Lung (tissue), 12 donors: ENCODE results near the gene CUL7. TPM values are rescaled to one million over a fixed set of nuclear protein-coding genes. Genes with fewer than 3 reads are reported as not detected.

Experiments used
- ATAC-seq: fragments of 200-7000 bp; cut with Tn5 transposase; one replicate; pipeline ENCODE4 v1.9.1; 2020; ENCODE audit warnings: moderate number of reproducible peaks; ENCODE audit not compliant: insufficient read depth, low FRiP score
- DNase-seq, 3 donors: peaks; one replicate each; pipeline ENCODE4 v3.0.0-alpha.2; 2013 to 2017
- H3K27ac ChIP-seq, 2 donors: one replicate each; pipeline ENCODE4 v1.5.1; 2013; ENCODE audit warnings: mild to moderate bottlenecking in 2 of 2, moderate library complexity in 2 of 2, control low read depth in 1 of 2, inconsistent platforms in 1 of 2, low read depth in 1 of 2, low read length in 1 of 2
- H3K27me3 ChIP-seq, 3 donors: one replicate each; pipeline ENCODE4 v1.5.1; 2013; ENCODE audit warnings: low read length in 2 of 3; ENCODE audit not compliant: control insufficient read depth in 3 of 3, insufficient read depth in 3 of 3
- H3K36me3 ChIP-seq, 4 donors: one replicate each; pipeline ENCODE4 v1.5.1; 2013; ENCODE audit warnings: low read length in 4 of 4, mild to moderate bottlenecking in 1 of 4, moderate library complexity in 1 of 4; ENCODE audit not compliant: control insufficient read depth in 4 of 4, insufficient read depth in 4 of 4
- H3K4me1 ChIP-seq, 5 donors: one replicate each; pipeline ENCODE4 v1.5.1; 2013; ENCODE audit warnings: low read length in 5 of 5, mild to moderate bottlenecking in 2 of 5, moderate library complexity in 1 of 5; ENCODE audit not compliant: control insufficient read depth in 5 of 5, insufficient read depth in 5 of 5
- H3K4me3 ChIP-seq: one replicate; pipeline ENCODE4 v1.5.1; 2013; ENCODE audit warnings: mild to moderate bottlenecking, control low read depth, moderate library complexity
- H3K9ac ChIP-seq, 2 donors: one replicate each; pipeline ENCODE4 v1.5.1; 2013; ENCODE audit warnings: low read length in 2 of 2, control low read depth in 1 of 2; ENCODE audit not compliant: insufficient read depth in 1 of 2
- H3K9me3 ChIP-seq, 4 donors: one replicate each; pipeline ENCODE4 v1.5.1; 2013; ENCODE audit warnings: low read length in 3 of 4, mild to moderate bottlenecking in 1 of 4, moderate library complexity in 1 of 4; ENCODE audit not compliant: control insufficient read depth in 4 of 4, insufficient read depth in 3 of 4
- CTCF ChIP-seq: IDR thresholded peaks from 2 replicates; pipeline ENCODE4 v1.5.1; 2012; ENCODE audit warnings: mild to moderate bottlenecking; ENCODE audit errors: control extremely low read depth, extremely low read depth
- WGBS, 2 donors: extraction: QIAGEN DNeasy Blood & Tissue Kit; methylation state at CpG; one replicate each; pipeline ENCODE4 v1.1.7; 2013; 5-methylcytosine and 5-hydroxymethylcytosine counted together
- polyA plus RNA-seq, 2 donors: library from polyadenylated mRNA; stranded (reverse); fragments of 200-250 nt; gene quantifications; one replicate each; pipeline ENCODE4 v1.2.1, GENCODE V29; 2013
- total RNA-seq, 2 donors: library from RNA; depleted of rRNA in 1 of 2; stranded (reverse); fragments of >200 nt in 1 of 2; gene quantifications; one replicate each; pipeline ENCODE4 v1.2.1, GENCODE V29; 2014 to 2021
- donor health status: control.
- donor health status: control.
- donor health status: Bipolar disorder and iron deficiency.
- donor health status: healthy.
- donor health status: DM: yes; HTN: yes; CAD: no.

The CUL7 gene
- total and polyA plus RNA-seq, 4 donors, result 8.2 to 23.6 (median 15.2) TPM

- H3K9ac ChIP-seq, result no peak overlapping the region
- no peak overlapping the region for H3K27ac ChIP-seq
- no peaks in the 10 kb centered on the region for H3K27me3 ChIP-seq
- no peak for TF ChIP-seq CTCF
- WGBS, 2 donors, result 93 to 99% methylated on average over 4 of the region's 4 CpGs
- H3K4me1 ChIP-seq, result no peaks in the 10 kb centered on the region
- ATAC-seq (no peak), DNase-seq (no peak)
- no peaks in the 10 kb centered on the region for H3K9me3 ChIP-seq
- H3K36me3 ChIP-seq, result peaks cover 27 to 46% (median 30%) of the 10 kb centered on the region in 4 donors
- H3K4me3 ChIP-seq, result no peak overlapping the region
Observed at GRCh38 chr6:43032326-43032725, 21.3 kb downstream of the CUL7 start.

GRCh38 chr6:43029120-43029519, 24.5 kb downstream of the CUL7 start:
- H3K4me1 ChIP-seq, result no peaks in the 10 kb centered on the region
- no peak overlapping the region for H3K4me3 ChIP-seq
- peaks cover 20 to 46% (median 44%) of the 10 kb centered on the region in 4 donors for H3K36me3 ChIP-seq
- no peak overlapping the region for H3K27ac ChIP-seq
- DNase-seq (no peak), ATAC-seq (no peak)
- no peak overlapping the region for H3K9ac ChIP-seq
- no peaks in the 10 kb centered on the region for H3K27me3 ChIP-seq
- TF ChIP-seq CTCF, result no peak
- no peaks in the 10 kb centered on the region for H3K9me3 ChIP-seq
- WGBS, 2 donors, result 92 to 97% methylated on average over 9 of the region's 9 CpGs

- no peak for TF ChIP-seq CTCF
- 97% methylated on average over 5 of the region's 5 CpGs for WGBS, 2 donors
- no peak overlapping the region for H3K4me3 ChIP-seq
- H3K9ac ChIP-seq, result no peak overlapping the region
- peaks cover 0 to 4% (median 0%) of the 10 kb centered on the region in 5 donors for H3K4me1 ChIP-seq
- H3K27me3 ChIP-seq, result no peaks in the 10 kb centered on the region
- peaks cover 19 to 41% (median 39%) of the 10 kb centered on the region in 4 donors for H3K36me3 ChIP-seq
- DNase-seq, result no peak
- H3K27ac ChIP-seq, result no peak overlapping the region
- no peaks in the 10 kb centered on the region for H3K9me3 ChIP-seq
- ATAC-seq, result no peak
Observed at GRCh38 chr6:43026365-43026764, 27.3 kb downstream of the CUL7 start.

- no peaks in the 10 kb centered on the region for H3K9me3 ChIP-seq
- ATAC-seq, result no peak
- no peak for TF ChIP-seq CTCF
- peaks cover 18 to 46% (median 34%) of the 10 kb centered on the region in 4 donors for H3K36me3 ChIP-seq
- H3K27me3 ChIP-seq, result no peaks in the 10 kb centered on the region
- H3K27ac ChIP-seq, result no peak overlapping the region
- DNase-seq, result no peak
- WGBS, 2 donors, result 91 to 100% methylated on average over 2 of the region's 2 CpGs
- H3K4me1 ChIP-seq, result peaks cover 0 to 14% (median 9%) of the 10 kb centered on the region in 5 donors
- H3K9ac ChIP-seq, result peak overlapping the region in 1 of 2 donors; percentile 7
- H3K4me3 ChIP-seq, result no peak overlapping the region
Observed at GRCh38 chr6:43024436-43024835, 29.2 kb downstream of the CUL7 start.
